Neural crest cell (in vitro differentiated cells): ENCODE measurements around the gene NMS. TPM values are rescaled to one million over a fixed set of nuclear protein-coding genes. Genes with fewer than 3 reads are reported as not detected.

Source experiments
- DNase-seq: peaks from one replicate; pipeline ENCODE4 v3.0.0; 2021; ENCODE audit warnings: low read depth, mixed read lengths, low spot score
- H3K27ac Mint-ChIP-seq: one replicate; pipeline ENCODE4 v1.8.0; 2021; ENCODE audit warnings: mild to moderate bottlenecking, mixed read lengths; ENCODE audit not compliant: unreplicated experiment
- H3K27me3 Mint-ChIP-seq: 2 replicates; pipeline ENCODE4 v1.8.0; 2021; ENCODE audit warnings: low read depth, mild to moderate bottlenecking, mixed read lengths
- H3K36me3 Mint-ChIP-seq: 2 replicates; pipeline ENCODE4 v1.8.0; 2021; ENCODE audit warnings: low read depth, mild to moderate bottlenecking, mixed read lengths
- H3K4me1 Mint-ChIP-seq: 2 replicates; pipeline ENCODE4 v1.8.0; 2021; ENCODE audit warnings: mixed read lengths
- H3K4me3 Mint-ChIP-seq: one replicate; pipeline ENCODE4 v1.8.0; 2021; ENCODE audit warnings: mild to moderate bottlenecking, mixed read lengths
- H3K9me3 Mint-ChIP-seq: 2 replicates; pipeline ENCODE4 v1.8.0; 2021; ENCODE audit warnings: mixed read lengths
- CTCF ChIP-seq: fragments of 200-600 bp; sonication (generic); conservative IDR thresholded peaks from 2 replicates; pipeline ENCODE4 v1.5.0; 2021; ENCODE audit warnings: antibody characterized with exemption, mild to moderate bottlenecking
- total RNA-seq: library from RNA; stranded (reverse); gene quantifications from 2 replicates; pipeline ENCODE4 v1.2.1, GENCODE V29; 2021

The NMS gene
- total RNA-seq, 1 donor from 2014 or later: not detected

- H3K9me3 Mint-ChIP-seq: peaks cover 2% of the 10 kb centered on the region
- H3K27me3 Mint-ChIP-seq: no peaks in the 10 kb centered on the region
- no peaks in the 10 kb centered on the region for H3K4me1 Mint-ChIP-seq
- DNase-seq: no peak
- no peak overlapping the region for H3K4me3 Mint-ChIP-seq
- TF ChIP-seq CTCF: no peak
- H3K27ac Mint-ChIP-seq: no peak overlapping the region
- no peaks in the 10 kb centered on the region for H3K36me3 Mint-ChIP-seq
Observed at GRCh38 chr2:100526868-100527267, 56.6 kb downstream of the NMS start.

GRCh38 chr2:100527440-100528015 lies 57.2 kb downstream of the NMS start:
- Mint-ChIP-seq H3K9me3 (peaks cover 2% of the 10 kb centered on the region), H3K27me3 (no peaks in the 10 kb centered on the region), H3K36me3 (no peaks in the 10 kb centered on the region), H3K4me3 (no peak overlapping the region), H3K27ac (no peak overlapping the region), H3K4me1 (no peaks in the 10 kb centered on the region)
- no peak for DNase-seq
- TF ChIP-seq CTCF: no peak

- no peak for DNase-seq
- no peak overlapping the region for H3K4me3 Mint-ChIP-seq
- H3K9me3 Mint-ChIP-seq: peaks cover 2% of the 10 kb centered on the region
Observed at GRCh38 chr2:100529176-100529575, 58.9 kb downstream of the NMS start.

GRCh38 chr2:100529900-100530299 lies 59.6 kb downstream of the NMS start:
- no peak overlapping the region for H3K4me3 Mint-ChIP-seq
- TF ChIP-seq CTCF: no peak
- H3K27ac Mint-ChIP-seq: no peak overlapping the region
- H3K36me3 Mint-ChIP-seq: no peaks in the 10 kb centered on the region
- H3K9me3 Mint-ChIP-seq: no peaks in the 10 kb centered on the region
- no peaks in the 10 kb centered on the region for H3K4me1 Mint-ChIP-seq
- no peaks in the 10 kb centered on the region for H3K27me3 Mint-ChIP-seq
- DNase-seq: no peak

More at GRCh38 chr2:100529176-100529575, 58.9 kb downstream of the NMS start:
- H3K27ac Mint-ChIP-seq: no peak overlapping the region
- no peaks in the 10 kb centered on the region for H3K27me3 Mint-ChIP-seq
- no peaks in the 10 kb centered on the region for H3K36me3 Mint-ChIP-seq
- TF ChIP-seq CTCF: no peak
- H3K4me1 Mint-ChIP-seq: no peaks in the 10 kb centered on the region

Other genes starting within 250 kb of the NMS start
- 5.0 and 5.2 TPM in 2 replicates for gene LONRF2, start 148.0 kb upstream of the NMS start, total RNA-seq
- gene CHST10, start 52.8 kb upstream of the NMS start, total RNA-seq: 33.0 and 33.2 TPM in 2 replicates
- 35.4 and 36.0 TPM in 2 replicates for gene PDCL3, start 92.5 kb downstream of the NMS start, total RNA-seq